Activated T-helper 1 cell treated with anti-CD3 and anti-CD28 coated beads, Interleukin-2, amount 50 U/mL, for 16 hours (primary cell): ENCODE data around the gene CCDC50.

Experiments
- DNase-seq, 2 donors: peaks; one replicate each; pipeline ENCODE4 v3.0.0-alpha.2; 2020; ENCODE audit warnings: low read depth in 1 of 2, low spot score in 1 of 2

Gene CCDC50

DNA sequence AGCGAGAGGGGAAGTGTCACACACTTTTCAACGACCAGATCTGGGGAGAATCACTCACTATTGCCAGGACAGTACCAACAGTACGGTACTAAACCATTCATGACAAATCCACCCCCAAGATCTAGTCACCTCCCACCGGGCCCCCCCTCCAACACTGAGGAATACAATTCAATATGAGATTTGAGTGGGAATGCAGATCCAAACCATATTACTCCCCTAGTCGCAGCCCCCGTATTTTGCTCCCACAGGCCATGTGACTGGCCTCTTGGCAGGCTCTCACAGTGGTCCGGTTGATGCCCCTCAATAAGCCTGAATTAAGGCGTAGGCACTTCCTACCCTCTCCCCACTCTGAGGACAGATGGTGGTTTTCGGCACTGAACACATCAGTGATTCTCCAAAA is 86.4 kb downstream of the CCDC50 start:
- no peak for DNase-seq

DNA sequence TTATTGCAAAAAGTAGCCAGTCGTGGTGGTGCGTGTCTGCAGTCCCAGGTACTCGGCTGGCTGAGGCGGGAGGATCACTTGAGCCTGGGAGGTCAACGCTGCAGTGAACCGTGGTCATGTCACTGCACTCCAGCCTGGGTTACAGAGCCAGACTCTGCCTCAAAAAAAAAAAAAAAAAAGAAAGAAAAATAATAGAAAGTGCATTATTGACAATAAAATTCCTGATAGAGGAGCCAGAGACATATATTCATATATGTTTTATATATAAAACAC is 88.2 kb downstream of the CCDC50 start:
- DNase-seq: no peak

DNA sequence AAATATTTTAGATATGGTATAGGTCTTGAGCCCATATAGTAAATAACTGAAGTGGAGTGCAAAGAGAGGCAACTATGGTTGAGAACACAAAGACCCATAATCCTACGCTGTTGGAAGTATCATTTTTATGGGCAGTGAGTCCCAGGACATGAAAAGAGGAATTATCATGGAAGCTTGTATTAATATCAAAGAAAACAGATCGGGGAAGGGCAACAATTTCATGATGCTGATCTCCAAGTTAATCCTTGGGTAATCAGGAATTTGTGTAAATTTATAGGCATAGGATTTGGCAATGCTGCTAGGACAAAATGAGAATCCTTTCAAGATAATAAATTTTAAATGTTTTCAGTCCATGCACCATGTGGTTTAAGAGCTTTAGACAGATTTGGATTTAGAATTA is 91.6 kb downstream of the CCDC50 start:
- no peak for DNase-seq

DNA sequence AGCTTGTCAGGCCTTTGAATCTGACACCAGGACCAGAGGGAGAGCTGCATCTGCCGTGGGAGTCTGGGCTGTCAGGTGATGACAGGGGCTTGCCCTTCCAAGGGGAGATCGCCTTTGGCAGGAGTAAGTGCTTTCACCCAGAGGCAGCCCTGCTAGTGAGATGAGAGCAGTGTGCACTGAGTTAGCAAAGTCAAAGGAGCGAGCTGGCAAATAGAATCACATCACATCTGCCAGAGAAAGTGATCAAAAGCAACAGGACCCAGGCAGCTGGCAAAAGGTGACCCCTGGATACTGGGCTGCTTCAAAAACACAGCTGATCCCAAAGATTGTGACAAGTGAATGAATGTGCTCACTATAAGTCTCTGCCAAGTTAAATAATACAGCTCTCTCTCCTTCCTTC is 95.7 kb downstream of the CCDC50 start:
- no peak for DNase-seq

DNA sequence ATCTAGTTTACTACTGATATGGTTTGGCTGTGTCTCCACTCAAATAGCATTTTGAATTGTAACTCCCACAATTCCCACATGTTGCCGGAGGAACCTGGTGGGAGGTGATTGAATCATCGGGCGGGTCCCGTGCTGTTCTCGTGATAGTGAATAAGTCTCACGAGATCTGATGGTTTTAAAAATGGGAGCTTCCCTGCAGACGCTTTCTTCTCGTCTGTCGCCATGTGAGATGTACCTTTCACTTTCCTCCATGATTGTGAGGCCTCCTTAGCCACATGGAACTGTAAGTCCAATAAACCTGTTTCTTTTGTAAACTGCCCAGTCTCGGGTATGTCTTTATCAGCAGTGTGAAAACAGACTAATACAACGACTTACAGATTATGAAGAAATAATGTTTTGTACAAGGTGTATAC is 96.1 kb downstream of the CCDC50 start:
- no peak for DNase-seq

DNA sequence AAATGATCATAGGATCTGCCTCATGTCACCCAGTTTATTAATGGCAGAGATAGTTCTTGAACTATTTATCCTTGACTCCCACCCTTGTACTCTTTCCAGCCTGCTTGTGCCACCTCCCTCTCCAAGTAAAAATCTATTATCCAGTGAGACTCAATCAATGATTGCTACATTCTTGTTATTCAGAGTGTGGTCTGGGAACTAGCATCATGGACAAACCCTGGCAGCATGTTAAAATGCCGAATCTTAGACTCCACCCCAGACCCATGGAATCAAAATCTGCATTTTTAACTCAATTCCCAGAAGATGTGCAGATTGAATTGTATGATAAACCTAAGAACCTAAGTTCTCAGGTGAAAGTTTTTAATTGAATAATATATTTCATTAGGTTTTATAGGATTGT is 97.1 kb downstream of the CCDC50 start:
- DNase-seq: no peak

DNA sequence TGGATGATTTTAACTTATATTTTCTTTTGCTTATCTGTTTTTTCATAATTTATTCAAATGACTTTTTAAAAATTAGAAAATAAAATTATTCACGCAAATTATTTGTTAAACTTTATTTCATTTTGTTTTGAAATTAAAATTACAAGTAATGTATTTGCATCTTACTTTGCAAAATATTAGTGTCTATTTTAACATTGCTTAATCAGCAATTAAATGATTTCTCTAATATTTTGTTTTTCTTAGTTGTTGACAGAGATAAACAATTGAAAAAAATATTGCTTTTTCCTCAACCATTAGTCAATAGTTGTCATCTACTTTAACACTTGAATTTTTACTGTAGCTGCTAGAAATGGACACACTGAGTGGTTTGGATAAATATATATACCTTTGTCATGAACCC is 99.0 kb downstream of the CCDC50 start:
- no peak for DNase-seq

DNA sequence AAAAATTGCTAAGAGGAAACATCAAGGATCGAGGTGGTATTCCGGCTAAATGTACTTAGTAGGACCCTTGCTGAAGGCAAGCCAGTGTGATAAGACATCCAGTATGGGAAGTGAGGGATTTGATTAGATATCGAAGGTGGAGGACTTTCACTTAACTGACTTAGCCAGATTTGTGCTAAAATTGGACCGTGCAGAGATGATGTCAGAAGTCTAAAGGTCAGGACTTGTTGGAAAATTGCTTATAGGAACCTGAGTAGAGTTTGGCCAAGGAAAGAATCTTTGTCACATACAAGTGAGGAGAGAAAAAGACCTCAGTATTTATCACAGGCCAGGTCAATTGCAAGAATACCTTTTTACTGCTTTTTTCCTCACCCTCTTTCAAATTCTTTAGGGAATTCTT is 100.9 kb downstream of the CCDC50 start:
- DNase-seq: no peak

DNA sequence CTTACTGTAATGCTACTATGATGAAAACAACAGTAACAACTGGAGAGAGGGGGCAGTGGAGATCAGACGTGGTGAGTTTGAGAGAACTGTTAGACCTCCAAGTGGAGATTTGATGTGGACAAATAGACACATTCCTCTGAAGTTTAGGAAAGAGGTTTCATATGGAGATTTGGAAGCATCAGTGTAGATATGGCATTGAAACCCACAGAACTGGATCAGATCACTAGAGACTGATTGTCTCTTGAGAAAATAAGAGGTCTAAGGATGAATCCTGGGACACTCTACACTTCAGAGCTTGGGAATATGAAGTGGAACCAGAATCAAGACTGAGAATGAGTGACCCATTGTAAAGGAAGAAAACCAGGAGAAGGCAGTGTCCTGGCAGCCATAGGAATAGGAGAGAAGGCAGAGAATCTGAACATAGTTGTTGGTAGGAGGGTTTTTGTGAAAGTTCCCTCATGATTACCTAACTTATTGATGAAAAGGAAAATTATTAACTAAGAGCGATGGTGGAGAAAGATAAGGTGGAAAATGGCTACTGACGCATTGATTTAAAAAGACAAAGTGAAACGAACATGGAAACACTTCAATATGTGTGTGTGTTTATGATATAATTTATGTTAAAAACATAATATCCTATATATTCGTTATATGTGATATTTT is 102.1 kb downstream of the CCDC50 start:
- no peak for DNase-seq

DNA sequence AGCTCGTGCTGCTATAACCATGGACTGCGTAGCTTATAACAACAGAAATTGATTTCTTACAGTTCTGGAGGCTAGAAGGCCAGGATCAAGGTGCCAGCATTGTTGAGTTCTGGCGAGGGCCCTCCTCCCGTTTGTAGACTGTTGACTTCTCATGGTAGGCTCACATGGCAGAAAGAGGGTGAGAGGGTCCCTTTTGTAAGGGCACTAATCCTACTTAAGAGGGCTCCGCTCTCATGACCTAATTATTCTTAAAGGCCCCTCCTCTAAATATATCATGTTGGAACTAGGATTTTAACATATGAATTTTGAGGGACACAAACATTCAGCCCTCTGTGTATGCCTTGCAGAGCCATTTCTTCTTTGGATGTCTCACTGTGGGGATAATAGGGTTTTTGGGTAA is 103.0 kb downstream of the CCDC50 start:
- DNase-seq: no peak

DNA sequence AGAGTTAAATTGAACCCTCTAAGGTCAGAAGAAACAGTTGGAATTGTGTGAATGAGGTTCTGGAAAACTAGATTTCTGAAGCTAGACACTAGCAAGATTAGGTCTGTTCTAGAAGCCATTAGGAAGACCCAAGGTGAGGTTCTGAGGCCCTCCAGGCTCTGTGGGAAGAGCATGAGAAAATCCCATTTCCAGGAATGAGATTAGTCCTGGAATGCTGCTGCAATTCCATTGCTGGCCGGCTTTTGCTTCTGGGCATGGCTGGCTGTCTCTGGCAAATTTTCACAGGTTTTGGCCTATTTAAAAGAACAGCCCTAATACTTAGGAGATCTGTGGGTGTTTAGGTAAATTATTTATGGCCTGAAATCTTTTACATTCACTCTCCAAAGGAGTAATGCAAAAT is 104.8 kb downstream of the CCDC50 start:
- DNase-seq: no peak

DNA sequence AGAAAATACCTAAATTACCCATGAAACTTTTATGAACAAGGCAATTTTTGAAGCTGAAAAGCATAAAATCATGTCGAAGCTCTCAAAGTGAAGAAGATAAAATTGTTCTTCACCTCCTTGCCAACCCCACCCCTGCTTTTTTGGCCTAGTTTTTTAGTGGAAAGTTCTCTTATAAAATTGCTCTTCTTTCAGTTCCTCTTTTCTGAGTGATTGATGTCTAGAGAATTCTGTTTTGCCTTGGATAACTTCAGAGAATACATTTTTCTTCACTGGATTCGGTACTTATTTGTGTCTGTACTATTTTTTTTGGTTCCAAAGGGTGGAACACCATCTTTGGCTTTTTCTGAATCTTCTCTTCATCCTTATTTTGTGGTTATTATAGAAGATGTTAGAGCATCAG is 106.8 kb downstream of the CCDC50 start:
- DNase-seq: no peak

DNA sequence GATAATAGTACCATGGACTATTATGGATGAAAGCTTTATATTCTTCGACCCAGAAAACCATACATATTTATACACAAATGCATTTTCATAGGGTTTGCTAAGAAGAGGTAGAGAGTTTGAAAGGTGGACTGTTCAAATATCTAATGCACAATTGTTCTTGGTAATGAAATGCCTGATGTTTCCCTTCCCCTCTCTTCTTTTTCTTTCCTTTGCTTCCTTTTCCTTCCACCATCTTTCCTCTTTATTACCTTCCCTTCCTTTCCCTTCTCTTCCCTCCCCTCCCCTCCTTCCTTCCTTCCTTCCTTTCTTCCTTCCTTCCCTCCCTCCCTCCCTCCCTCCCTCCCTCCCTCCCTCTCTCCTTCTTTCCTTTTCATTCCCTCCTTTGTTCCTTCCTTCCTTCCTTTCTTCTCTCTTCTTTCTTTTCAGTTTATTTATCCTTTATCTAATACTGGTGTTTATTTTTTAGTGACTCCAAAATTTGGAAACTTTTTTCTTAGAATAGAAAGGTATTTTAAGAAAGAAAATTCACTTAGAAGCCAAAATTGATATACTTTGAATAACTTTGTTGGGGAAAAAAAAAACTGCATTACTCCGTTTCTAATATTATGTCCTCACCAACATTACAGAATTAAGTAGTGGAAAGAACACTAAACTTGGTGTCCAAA is 109.1 kb downstream of the CCDC50 start:
- no peak for DNase-seq

DNA sequence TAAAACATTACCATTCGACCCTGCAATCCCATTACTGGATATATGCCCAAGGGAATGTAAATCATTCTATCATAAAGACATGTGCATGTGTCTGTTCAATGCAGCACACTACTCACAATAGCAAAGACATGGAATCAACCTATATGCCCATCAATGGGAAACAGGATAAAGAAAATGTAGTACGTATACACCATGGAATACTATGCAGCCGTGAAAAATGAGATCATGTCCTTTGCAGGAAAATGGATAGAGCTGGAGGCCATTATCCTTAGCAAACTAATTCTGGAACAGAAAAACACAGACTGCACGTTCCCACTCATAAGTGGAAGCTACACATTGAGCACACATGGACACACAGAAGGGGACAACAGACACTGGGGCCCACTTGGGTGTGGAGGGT is 111.3 kb downstream of the CCDC50 start:
- no peak for DNase-seq

DNA sequence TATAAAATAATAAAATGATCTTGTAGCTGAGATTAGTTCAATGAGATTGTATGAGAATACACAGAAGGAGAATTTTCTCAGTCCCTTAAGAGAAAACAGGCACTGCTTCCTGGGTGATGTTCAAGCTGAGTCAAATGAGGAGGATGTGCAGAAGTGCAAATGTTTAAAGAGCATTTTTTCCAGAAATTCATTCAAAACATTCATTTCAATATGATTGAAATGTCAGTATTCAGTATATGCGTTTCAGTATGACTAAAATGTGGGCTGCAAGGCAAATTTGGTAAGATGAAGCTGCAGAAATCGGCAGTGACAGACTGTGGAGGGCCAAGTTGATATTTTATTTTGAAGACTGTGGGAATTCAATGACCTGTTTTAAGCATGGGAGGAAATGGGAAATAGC is 112.5 kb downstream of the CCDC50 start:
- no peak for DNase-seq

DNA sequence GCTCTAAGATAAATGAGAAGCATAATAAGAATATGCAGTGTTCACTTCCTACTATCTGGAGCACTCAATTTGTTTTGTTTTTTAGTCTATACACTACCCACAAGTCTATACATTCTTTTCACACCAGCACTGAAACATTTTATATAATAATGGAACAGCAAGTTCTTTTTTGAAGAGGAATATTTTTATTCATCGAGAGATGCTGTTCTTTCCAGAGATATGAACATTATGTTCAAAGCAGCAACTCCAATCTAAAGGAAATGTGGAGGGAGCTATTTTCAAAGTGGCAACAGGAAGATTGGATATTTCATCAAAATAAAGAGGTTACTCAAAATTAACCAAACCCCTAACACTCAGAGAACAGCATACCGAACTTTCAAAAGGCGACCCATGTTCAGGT is 115.4 kb downstream of the CCDC50 start:
- DNase-seq: no peak
